ENCODE data around the gene RGS8.

RGS8 gene

GRCh38 chr1:182684116-182684828 is at the start of gene RGS8:
Gene RGS8, minus strand, starts transcription at chr1:182684587. Its CDS starts 14,938 bp downstream, at chr1:182669649.
- DNase-seq, result no peak

DNA sequence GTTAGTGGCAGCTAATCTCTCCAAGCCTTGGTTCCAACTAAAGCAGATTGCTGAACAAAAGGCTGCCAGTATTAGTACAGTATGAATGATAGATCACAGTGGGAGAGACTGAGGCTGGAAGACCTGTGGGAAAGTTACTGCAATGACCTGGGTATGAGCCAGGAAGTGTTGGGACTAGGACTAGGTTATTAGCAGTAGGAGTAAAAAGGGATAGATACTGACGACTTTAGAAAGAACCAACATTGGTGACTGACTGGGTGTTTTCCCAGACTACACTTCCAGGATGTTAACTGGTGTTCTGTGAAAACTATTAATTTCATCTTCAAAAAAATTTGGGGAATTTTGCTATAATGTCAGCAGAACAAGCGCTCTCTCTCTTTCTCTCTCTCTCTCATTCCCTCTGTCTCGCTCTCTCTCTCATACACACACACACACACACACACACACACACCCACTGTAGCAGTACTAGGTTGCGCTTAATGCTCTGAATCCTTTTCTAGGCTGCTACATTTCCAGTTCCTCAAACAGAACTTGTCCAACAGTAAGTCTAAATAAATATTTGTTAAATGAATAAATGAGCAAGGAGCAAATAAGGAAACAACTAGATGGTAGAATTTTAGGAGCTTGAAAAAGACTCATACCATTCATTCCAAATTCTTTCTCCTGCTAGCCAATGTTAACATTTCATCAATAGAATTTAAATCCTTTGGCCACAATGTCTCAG is 47.6 kb upstream of the RGS8 start:
- no peak for DNase-seq

- no peak for DNase-seq
Measured at GRCh38 chr1:182726912-182727311, 42.5 kb upstream of the RGS8 start.

DNA sequence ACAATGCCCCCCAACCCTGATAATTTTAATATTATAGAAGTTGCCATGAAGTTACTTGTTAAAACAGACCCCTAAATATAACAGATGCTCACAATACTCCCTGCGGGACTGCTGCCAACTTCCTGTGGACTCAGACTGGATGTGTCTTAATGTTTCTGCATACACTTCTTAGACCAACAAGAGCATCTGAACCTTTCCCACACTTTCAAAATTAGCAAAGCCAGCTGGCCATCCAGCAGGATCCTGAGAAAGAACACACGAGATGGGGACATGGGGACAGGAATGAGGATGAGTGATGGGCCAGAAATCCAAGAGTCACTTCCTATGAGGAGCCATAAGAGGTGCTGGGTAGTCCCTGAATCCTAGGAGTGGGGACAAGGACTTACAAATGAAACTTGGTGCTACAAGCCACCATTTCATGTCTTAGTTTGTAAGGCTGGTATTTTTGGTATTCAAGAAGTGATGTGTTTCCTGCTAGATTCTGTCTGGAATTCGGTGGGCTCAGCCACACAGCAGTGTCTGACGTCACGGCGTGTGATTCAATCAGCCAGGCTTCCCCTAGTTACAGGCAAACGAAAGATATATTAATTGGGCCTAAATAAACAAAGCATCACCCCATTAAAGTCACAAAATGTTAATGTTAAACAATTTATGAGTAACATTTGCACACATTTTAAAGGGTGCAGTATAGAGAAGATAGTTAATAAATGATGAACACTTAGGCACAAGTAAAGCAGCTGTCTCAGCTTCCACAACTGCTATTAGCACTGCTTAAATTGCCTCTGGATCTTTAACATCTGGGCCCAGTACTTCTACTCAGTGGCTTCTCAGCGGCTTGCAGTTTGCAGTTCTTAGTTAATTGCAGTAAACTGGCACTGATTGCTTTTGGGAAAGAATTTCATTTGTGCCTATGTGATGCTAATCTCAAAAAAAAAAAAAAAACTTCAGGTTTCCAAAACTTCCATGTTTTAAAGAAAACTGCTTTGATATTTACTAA is 41.2 kb upstream of the RGS8 start:
- DNase-seq, result no peak

- no peak for DNase-seq
Measured at GRCh38 chr1:182724215-182724614, 39.8 kb upstream of the RGS8 start.

DNA sequence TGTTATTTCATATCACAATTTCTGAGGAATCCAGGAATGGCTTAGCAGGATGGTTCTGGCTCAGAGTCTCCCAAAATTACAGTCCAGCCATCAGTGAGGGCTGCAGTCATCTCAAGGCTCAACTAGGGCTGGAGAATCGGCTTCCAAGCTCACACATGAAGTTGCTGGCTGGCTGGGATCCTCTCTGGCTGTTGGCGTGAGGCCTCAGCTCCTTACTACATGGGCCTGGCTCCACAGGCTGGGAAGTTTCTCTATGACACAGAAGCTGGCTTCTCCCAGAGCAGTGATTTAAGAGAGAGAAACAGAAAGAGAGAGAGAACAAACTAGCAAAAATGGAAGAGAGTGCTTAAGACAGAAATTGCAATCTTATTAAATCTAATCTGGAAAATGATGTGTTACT is 38.8 kb upstream of the RGS8 start:
- no peak for DNase-seq

- no peak for DNase-seq
Measured at GRCh38 chr1:182721525-182721924, 37.1 kb upstream of the RGS8 start.

- no peak for DNase-seq
Measured at GRCh38 chr1:182720463-182720862, 36.1 kb upstream of the RGS8 start.

- DNase-seq, result no peak
Measured at GRCh38 chr1:182719553-182719952, 35.2 kb upstream of the RGS8 start.

GRCh38 chr1:182718311-182718710 is 33.9 kb upstream of the RGS8 start:
- DNase-seq, result no peak

DNA sequence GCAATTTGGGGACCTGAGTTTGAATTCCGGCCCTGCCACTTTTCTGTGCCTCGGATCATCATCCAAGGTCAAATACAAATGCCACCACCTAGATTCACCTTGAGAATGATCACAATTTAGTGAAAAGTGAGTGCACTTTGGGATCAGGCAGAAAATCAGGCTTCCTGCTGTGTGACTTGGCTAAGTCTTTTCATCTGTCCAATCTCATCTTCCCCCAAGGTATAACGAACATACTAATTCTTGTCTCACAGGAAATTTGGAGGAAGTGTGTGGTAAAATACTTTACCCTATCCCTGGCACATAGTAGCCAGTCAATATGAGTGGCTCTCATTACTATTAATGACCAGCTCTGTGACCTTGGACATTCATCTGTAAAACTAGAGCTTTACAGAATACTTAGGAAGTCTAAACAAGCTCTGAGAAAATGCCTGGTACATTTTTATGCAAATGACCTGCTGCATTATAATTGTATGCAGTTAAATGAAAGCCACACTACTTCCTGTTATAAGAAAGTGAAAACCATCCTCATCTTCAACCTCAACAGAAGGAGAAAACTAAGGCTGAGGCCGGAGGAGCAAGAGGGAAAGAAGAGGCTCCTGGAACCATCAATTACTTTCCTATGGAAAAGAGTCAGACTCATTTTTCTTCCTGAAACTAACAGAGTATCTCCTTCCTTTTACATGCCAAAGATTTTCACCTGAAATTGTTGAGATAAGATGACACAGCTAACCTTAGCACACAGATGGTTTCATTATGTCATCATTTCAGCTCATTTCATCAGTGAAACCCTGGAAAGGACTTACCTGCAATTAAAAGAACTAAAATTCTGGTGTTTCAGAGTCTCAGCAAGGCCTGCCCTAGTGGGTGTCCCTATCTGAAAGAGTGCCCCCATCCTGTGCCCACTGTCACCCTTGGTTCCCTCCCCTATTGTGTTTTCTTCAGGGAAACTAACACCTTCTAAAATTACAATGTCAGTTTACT is 32.6 kb upstream of the RGS8 start:
- no peak for DNase-seq

DNA sequence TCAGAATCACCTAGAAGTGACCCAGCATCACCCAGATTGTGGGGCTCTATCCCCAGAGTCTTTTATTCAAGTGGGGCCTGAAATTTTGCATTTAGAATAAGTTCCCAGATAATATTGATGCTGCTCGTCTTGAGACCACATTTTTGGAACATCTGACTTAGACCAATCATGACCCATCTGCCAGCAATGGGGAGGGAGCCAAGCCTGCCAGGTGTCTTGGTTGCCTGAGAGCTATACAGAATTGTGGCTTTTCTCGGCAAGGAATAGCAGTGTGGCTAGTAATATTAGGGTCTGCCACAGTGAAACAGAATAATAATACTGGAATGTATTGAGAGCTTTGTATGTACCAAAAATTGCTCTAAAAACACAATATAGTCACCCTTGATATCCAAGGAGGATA is 31.1 kb upstream of the RGS8 start:
- no peak for DNase-seq

DNA sequence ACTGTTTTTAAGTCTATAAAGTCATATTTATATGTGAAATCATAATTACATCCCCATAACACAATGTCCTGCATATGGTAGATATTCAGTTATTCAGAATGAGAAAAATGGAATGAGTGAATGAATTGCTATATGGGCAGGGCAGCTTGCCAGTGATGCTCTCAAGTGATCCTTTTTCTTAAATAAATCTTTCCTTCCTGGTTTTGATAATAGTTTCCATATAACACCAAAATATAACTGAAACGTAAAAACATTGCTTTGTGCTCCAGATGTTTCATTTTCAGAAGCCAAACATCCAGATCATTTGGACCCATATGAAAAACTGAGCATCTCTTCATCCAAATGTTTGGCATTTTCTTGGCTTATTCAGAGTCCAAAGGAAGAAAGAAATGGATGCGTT is 30.2 kb upstream of the RGS8 start:
- DNase-seq, result no peak

GRCh38 chr1:182713939-182714338 is 29.6 kb upstream of the RGS8 start:
- no peak for DNase-seq

DNA sequence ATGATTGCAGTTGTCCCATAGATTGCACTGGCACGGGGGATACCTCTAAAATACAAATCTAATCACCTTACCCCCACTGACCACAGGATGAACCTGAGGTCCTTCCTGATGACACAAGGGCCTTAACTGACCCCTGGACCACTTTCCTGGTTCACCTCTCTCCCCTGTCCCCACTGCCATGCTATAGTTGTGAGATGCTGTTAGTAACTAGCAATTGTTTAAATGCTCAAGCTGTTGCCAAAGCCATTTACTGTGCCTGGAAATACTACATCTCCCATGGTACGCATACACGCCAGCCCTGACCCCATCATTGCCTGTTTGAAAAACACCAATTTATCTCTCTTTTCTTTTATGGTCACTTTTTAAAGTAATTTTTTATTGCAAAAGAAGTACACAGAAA is 29.1 kb upstream of the RGS8 start:
- DNase-seq, result no peak

- no peak for DNase-seq
Measured at GRCh38 chr1:182709855-182710254, 25.5 kb upstream of the RGS8 start.

DNA sequence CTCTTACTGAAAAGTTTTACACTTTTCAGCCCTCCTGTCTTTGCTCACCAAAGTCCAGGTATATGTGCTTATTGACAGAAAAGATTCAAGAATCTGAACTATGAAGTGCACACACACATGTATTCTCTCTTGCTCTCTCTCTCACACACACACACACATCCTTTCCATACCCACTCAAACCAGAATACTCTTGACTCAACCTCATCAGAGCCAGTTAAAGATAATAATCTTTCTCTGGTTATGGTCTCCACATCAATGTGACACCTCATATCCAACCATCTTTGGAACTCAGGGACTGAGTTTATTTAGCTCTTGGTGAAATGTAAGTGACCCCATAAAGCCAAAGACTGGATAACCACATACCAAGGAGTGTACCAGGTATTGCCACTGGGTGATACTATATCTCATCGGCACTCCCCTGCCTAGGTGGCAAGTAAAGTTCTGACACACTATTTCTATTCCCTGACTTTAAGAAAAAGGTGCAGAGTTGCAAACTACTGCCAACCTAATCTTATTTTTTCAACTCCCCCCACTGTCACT is 24.9 kb upstream of the RGS8 start:
- no peak for DNase-seq

DNA sequence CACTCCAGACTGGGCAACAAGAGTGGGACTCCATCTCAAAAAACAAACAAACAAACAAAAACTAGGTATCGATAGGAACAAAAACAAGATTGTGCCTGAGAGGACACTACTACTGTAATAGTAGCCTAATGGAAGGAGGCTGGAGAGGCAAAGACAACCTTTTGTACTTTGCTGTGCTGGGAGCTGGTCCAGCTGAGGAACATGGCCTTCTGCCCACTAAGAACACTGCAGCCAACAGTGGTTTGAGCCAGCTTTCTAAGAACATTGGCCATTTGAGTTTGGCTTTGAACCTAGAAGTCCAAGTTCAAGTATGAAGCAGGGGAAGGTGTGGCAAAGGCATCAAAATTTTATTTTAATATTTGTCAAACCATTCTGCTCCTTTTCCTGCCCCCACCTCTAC is 22.7 kb upstream of the RGS8 start:
- DNase-seq, result no peak

DNA sequence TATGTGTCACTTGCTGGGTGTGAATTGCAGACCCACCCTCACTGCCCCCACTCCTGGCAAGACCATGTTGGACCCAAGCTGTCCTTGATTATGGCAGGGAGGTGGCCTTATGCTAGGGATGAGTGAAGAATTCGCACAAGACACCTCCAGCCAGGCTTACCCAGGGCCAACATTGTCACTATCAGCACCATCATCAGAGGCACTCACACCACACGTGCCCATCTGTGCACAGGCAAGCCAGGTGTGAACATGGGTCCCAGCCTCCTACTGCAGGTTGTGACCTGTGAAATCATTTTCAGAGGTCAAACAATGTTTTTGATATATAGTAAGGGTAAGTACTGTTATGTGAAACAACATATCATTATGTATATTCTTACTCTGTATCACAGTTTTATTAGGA is 20.3 kb upstream of the RGS8 start:
- no peak for DNase-seq

GRCh38 chr1:182703539-182703938 is 19.2 kb upstream of the RGS8 start:
- no peak for DNase-seq

DNA sequence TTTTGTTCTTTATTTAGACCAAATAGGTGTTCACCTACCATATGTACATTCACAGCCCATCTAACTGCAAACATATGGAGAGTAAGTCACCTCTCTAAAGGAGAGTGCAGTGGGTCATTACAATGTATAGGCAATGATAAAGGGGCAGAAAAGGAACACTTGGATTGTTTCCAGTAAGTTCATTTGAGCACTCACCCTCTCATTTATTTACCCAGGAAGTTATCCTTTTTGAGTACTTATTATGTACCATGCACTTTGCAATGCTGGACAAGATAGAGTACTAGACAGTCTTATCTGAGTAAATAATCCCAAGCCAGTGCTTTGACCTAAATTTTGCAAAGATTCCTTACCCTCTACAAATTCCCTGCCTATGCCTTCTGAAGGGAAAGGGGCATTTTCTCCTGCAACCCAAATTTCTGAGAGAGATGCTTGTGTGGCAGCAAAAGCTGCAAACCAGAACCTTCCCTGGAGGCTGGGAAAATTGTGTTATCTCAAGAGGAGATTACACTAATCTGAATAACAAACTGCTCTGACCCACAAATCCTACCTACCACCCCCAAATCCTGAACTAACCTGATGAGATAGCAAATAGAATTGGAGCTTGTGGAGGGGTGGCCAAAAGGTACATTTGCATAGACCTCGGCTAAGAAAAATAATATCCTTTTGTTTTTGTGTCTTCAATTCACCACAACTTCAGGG is 18.6 kb upstream of the RGS8 start:
- no peak for DNase-seq

Data from CD4-positive, alpha-beta T cell treated with Interleukin-17A for 4 hours (primary cell).